IPS-15b (cell line): Measurements from ENCODE around the gene CDC42BPA.

Source experiments
- H3K27me3 ChIP-seq: one replicate; pipeline ENCODE4 v1.6.1; 2013; ENCODE audit warnings: low read length; ENCODE audit not compliant: control insufficient read depth, insufficient read depth
- H3K36me3 ChIP-seq: one replicate; pipeline ENCODE4 v1.6.1; 2013; ENCODE audit warnings: low read length; ENCODE audit not compliant: control insufficient read depth, insufficient read depth
- H3K4me1 ChIP-seq: one replicate; pipeline ENCODE4 v1.6.1; 2013; ENCODE audit warnings: mild to moderate bottlenecking, low read length; ENCODE audit not compliant: control insufficient read depth, insufficient read depth
- H3K4me3 ChIP-seq: one replicate; pipeline ENCODE4 v1.5.1; 2013; ENCODE audit warnings: low read depth, low read length
- H3K9ac ChIP-seq: one replicate; pipeline ENCODE4 v1.6.1; 2013; ENCODE audit warnings: low read depth, mild to moderate bottlenecking, low read length
- H3K9me3 ChIP-seq: one replicate; pipeline ENCODE4 v1.6.1; 2013; ENCODE audit warnings: mild to moderate bottlenecking, low read length; ENCODE audit not compliant: control insufficient read depth, insufficient read depth

CDC42BPA gene

DNA sequence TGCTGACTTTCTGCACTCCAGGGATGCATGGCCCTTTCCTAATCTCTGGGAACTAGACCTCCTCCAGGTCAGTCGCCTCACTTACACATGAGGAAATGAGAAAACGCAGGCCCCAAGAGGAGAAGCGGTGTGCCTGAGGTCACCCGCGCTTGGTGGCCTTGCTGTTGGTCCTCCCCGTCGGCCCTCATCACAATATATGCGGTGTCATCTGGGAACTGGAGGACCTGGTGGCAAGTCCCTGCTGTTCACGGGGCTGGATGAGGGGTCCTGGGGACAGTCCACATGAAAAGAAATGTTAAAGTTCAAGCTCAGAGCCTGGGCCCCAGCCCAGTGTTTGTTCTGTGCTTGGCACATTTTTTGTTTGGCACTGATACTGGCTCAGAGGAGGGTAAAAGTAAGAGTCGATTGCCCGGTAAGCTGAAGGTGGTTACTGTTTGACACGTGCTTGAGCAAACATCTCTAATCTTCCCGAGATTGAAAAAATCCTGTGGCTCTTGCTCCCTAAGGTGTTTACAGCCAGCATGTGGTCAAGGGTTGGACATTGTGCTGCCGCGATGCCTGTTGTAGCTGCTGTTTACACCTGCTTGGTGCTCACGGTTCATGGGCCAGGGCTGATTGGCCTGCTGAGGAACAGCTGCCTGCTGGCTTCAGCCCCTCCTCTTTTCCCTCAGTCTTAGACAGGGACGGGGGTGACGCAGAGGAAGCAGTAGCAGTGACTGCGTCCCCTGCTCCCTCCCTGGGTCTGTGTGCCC lies 373.0 kb downstream of the CDC42BPA start:
- peaks cover 7% of the 10 kb centered on the region for H3K27me3 ChIP-seq
- no peaks in the 10 kb centered on the region for H3K9me3 ChIP-seq
- no peak overlapping the region for H3K4me3 ChIP-seq
- no peaks in the 10 kb centered on the region for H3K36me3 ChIP-seq
- no peak overlapping the region for H3K9ac ChIP-seq
- no peaks in the 10 kb centered on the region for H3K4me1 ChIP-seq

DNA sequence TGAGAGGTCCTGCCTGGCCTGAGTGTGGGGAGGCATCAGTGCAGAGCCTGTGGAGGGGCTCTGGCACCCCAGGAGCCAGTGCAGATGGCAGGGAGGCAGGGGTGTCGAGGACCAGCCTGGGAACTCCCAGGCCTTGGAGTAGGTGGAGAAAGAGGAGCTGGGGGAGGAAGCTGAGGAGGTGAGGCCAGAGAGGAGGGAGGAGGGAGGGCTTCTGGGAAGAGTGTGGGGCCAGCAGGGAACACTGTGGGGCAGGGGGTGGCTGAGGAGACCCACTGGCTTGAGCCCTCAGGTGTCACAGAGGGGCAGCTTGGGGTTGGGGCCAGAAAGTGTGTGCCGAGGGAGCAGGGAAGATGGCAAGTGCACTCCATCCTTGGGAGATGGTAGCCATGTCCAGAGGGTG lies 374.4 kb downstream of the CDC42BPA start:
- peaks cover 7% of the 10 kb centered on the region for H3K27me3 ChIP-seq

GRCh38 chr1:226943156-226943555 lies 375.1 kb downstream of the CDC42BPA start:
- Histone ChIP-seq H3K4me1 (no peaks in the 10 kb centered on the region), H3K36me3 (no peaks in the 10 kb centered on the region), H3K4me3 (no peak overlapping the region), H3K9me3 (no peaks in the 10 kb centered on the region), H3K27me3 (peaks cover 7% of the 10 kb centered on the region), H3K9ac (no peak overlapping the region)

More for the DNA sequence above, 374.4 kb downstream of the CDC42BPA start:
- Histone ChIP-seq H3K9ac (no peak overlapping the region), H3K9me3 (no peaks in the 10 kb centered on the region), H3K4me1 (no peaks in the 10 kb centered on the region), H3K4me3 (no peak overlapping the region), H3K36me3 (no peaks in the 10 kb centered on the region)

- peaks cover 7% of the 10 kb centered on the region for H3K27me3 ChIP-seq
- H3K36me3 ChIP-seq, result no peaks in the 10 kb centered on the region
- no peak overlapping the region for H3K9ac ChIP-seq
- H3K9me3 ChIP-seq, result no peaks in the 10 kb centered on the region
- H3K4me1 ChIP-seq, result no peaks in the 10 kb centered on the region
- no peak overlapping the region for H3K4me3 ChIP-seq
Measured at GRCh38 chr1:226942392-226942791, 375.9 kb downstream of the CDC42BPA start.

- no peaks in the 10 kb centered on the region for H3K36me3 ChIP-seq
- no peak overlapping the region for H3K9ac ChIP-seq
- H3K4me1 ChIP-seq, result no peaks in the 10 kb centered on the region
- H3K9me3 ChIP-seq, result no peaks in the 10 kb centered on the region
- H3K4me3 ChIP-seq, result peak overlapping the region; percentile 44
- H3K27me3 ChIP-seq, result peaks cover 7% of the 10 kb centered on the region
Measured at GRCh38 chr1:226940806-226941067, 377.6 kb downstream of the CDC42BPA start.

- no peaks in the 10 kb centered on the region for H3K4me1 ChIP-seq
- H3K27me3 ChIP-seq, result peaks cover 7% of the 10 kb centered on the region
- no peaks in the 10 kb centered on the region for H3K36me3 ChIP-seq
- H3K4me3 ChIP-seq, result peak within 1 kb of the TSS; percentile 60
- no peak within 1 kb of the TSS for H3K9ac ChIP-seq
- H3K9me3 ChIP-seq, result no peaks in the 10 kb centered on the region
Measured at GRCh38 chr1:226940029-226940805, 378.1 kb downstream of the CDC42BPA start, which contains the start of gene COQ8A. COQ8A (plus strand) TSS chr1:226940294; CDS start chr1:226961386, 21,092 bp downstream.
